Gastroesophageal sphincter (tissue), 4 donors: ENCODE measurements around the gene CDH5. TPM values are rescaled to one million over a fixed set of nuclear protein-coding genes. Genes with fewer than 3 reads are reported as not detected.

Experiments used
- ATAC-seq: fragments of 150-250 bp; one replicate; pipeline ENCODE4 v1.9.1; 2016; ENCODE audit warnings: mild to moderate bottlenecking, moderate library complexity
- H3K27ac ChIP-seq, 4 donors: fragments of 200-600 bp; sonication (generic) in 3 of 4; 1 replicate in 3 of 4; 2 replicates in 1 of 4; pipeline ENCODE4 v1.5.1; 2016 to 2019
- H3K27me3 ChIP-seq: fragments of 200-600 bp; sonication (generic); one replicate; pipeline ENCODE4 v1.5.1; 2019
- H3K36me3 ChIP-seq, 2 donors: fragments of 200-600 bp; sonication (generic); one replicate each; pipeline ENCODE4 v1.5.1; 2019; ENCODE audit warnings: control low read depth in 1 of 2
- H3K4me1 ChIP-seq, 3 donors: fragments of 200-600 bp; sonication (generic); 1 replicate in 2 of 3; 2 replicates in 1 of 3; pipeline ENCODE4 v1.5.1; 2016 to 2019; ENCODE audit warnings: control low read depth in 2 of 3
- H3K4me3 ChIP-seq, 2 donors: fragments of 200-600 bp; sonication (generic); one replicate each; pipeline ENCODE4 v1.5.1; 2019; ENCODE audit warnings: mild to moderate bottlenecking in 1 of 2, moderate library complexity in 1 of 2
- H3K9me3 ChIP-seq, 3 donors: fragments of 200-600 bp; sonication (generic); one replicate each; pipeline ENCODE4 v1.5.1; 2017 to 2019; ENCODE audit warnings: control low read depth in 2 of 3
- CTCF ChIP-seq, 4 experiments: fragments of 200-600 bp in 2 of 4; fragments of 450-650 bp in 2 of 4; sonication (generic) in 1 of 4; IDR thresholded peaks; one replicate each; pipeline ENCODE4 v1.5.1; 2017 to 2019; ENCODE audit warnings: antibody characterized with exemption in 4 of 4, mild to moderate bottlenecking in 2 of 4, moderate library complexity in 2 of 4
- EP300 ChIP-seq: sonication (generic); formaldehyde crosslinking; IDR thresholded peaks from one replicate; pipeline ENCODE4 v1.6.1; 2017; ENCODE audit warnings: antibody characterized with exemption, mild to moderate bottlenecking
- POLR2A ChIP-seq, 2 donors: fragments of 450-650 bp; IDR thresholded peaks; one replicate each; pipeline ENCODE4 v1.6.1; 2017; ENCODE audit warnings: antibody characterized with exemption in 2 of 2, mild to moderate bottlenecking in 2 of 2, moderate library complexity in 1 of 2
- POLR2AphosphoS5 ChIP-seq: sonication (generic); formaldehyde crosslinking; IDR thresholded peaks from one replicate; pipeline ENCODE4 v1.6.1; 2017; ENCODE audit warnings: antibody characterized with exemption
- WGBS, 2 donors: methylation state at CpG; one replicate each; pipeline ENCODE4 v1.1.5; 2018; ENCODE audit warnings: low coverage in 1 of 2; 5-methylcytosine and 5-hydroxymethylcytosine counted together
- total RNA-seq, 4 donors: library from RNA; depleted of rRNA; stranded (reverse); fragments of >200 nt; gene quantifications; one replicate each; pipeline ENCODE4 v1.1.0, GENCODE V29; 2016

The CDH5 gene
- total RNA-seq, 4 donors from 2014 or later: 16.2 to 50.1 (median 38.5) TPM

GRCh38 chr16:66390346-66391108 lies 24.0 kb downstream of the CDH5 start:
- WGBS, 2 donors: 80% methylated on average over 5 of the region's 14 CpGs; no CpG with 5 or more reads in 1 of the 2 donors
- no peak for ATAC-seq
- no peak overlapping the region for H3K27ac ChIP-seq
- H3K4me3 ChIP-seq: no peak overlapping the region
- no peaks in the 10 kb centered on the region for H3K27me3 ChIP-seq
- peaks cover 0 to 5% of the 10 kb centered on the region in 2 donors for H3K36me3 ChIP-seq
- no peaks in the 10 kb centered on the region for H3K9me3 ChIP-seq
- no peak for TF ChIP-seq POLR2AphosphoS5
- no peaks in the 10 kb centered on the region for H3K4me1 ChIP-seq

GRCh38 chr16:66391726-66392670 lies 25.5 kb downstream of the CDH5 start:
- TF ChIP-seq EP300 (no peak), CTCF (IDR thresholded peaks at IDR 0.05) (no peak), POLR2A (IDR thresholded peaks at IDR 0.05) (no peak), POLR2AphosphoS5 (no peak)
- H3K27me3 ChIP-seq: no peaks in the 10 kb centered on the region
- no peak for ATAC-seq
- H3K9me3 ChIP-seq: no peaks in the 10 kb centered on the region
- peaks cover 0 to 12% of the 10 kb centered on the region in 2 donors for H3K36me3 ChIP-seq
- no peaks in the 10 kb centered on the region for H3K4me1 ChIP-seq
- H3K4me3 ChIP-seq: no peak overlapping the region
- H3K27ac ChIP-seq: no peak overlapping the region
- WGBS, 2 donors: 68 to 100% methylated on average over 3 to 6 of the region's 18 CpGs

- Histone ChIP-seq H3K9me3 (no peaks in the 10 kb centered on the region), H3K4me1 (peaks cover 0 to 17% (median 0%) of the 10 kb centered on the region in 3 donors), H3K27me3 (no peaks in the 10 kb centered on the region), H3K4me3 (no peak overlapping the region), H3K36me3 (peaks cover 0 to 7% of the 10 kb centered on the region in 2 donors), H3K27ac (no peak overlapping the region)
- no peak for ATAC-seq
- TF ChIP-seq EP300 (no peak), CTCF (IDR thresholded peaks at IDR 0.05) (no peak), POLR2A (IDR thresholded peaks at IDR 0.05) (no peak), POLR2AphosphoS5 (no peak)
- 92 to 100% methylated on average over 3 to 6 of the region's 7 CpGs for WGBS, 2 donors
These were observed 29.5 kb downstream of the CDH5 start for GRCh38 chr16:66395806-66396555.

GRCh38 chr16:66397736-66398433 lies 31.4 kb downstream of the CDH5 start:
- WGBS, 2 donors: 93 to 100% methylated on average over 2 to 3 of the region's 5 CpGs
- TF ChIP-seq EP300: no peak
- no peak for ATAC-seq
- Histone ChIP-seq H3K4me1 (peaks cover 0 to 27% (median 0%) of the 10 kb centered on the region in 3 donors), H3K27me3 (no peaks in the 10 kb centered on the region), H3K36me3 (peaks cover 0 to 7% of the 10 kb centered on the region in 2 donors), H3K9me3 (no peaks in the 10 kb centered on the region), H3K4me3 (no peak overlapping the region), H3K27ac (no peak overlapping the region)

GRCh38 chr16:66399031-66399430 lies 32.5 kb downstream of the CDH5 start:
- no peaks in the 10 kb centered on the region for H3K9me3 ChIP-seq

More at GRCh38 chr16:66399031-66399430, 32.5 kb downstream of the CDH5 start:
- ATAC-seq: no peak
- H3K4me3 ChIP-seq: no peak overlapping the region
- H3K4me1 ChIP-seq: peaks cover 0 to 27% (median 0%) of the 10 kb centered on the region in 3 donors
- no peak overlapping the region for H3K27ac ChIP-seq
- H3K36me3 ChIP-seq: peaks cover 0 to 7% of the 10 kb centered on the region in 2 donors
- no peaks in the 10 kb centered on the region for H3K27me3 ChIP-seq
- 53 to 70% methylated on average over 3 of the region's 3 CpGs for WGBS, 2 donors
- TF ChIP-seq CTCF (IDR thresholded peaks at IDR 0.05) (no peak), POLR2A (IDR thresholded peaks at IDR 0.05) (no peak), POLR2AphosphoS5 (no peak), EP300 (no peak)
